Vagina (tissue), 2 donors: ENCODE results near the gene TFE3. TPM values are rescaled to one million over a fixed set of nuclear protein-coding genes. Genes with fewer than 3 reads are reported as not detected.
"Not testable (repeated sequence)": the region's sequence is repeated elsewhere in the genome, so short reads cannot be mapped to it uniquely, and the experiment has no call there.

ENCODE experiments used
- DNase-seq, 2 donors: peaks; one replicate each; pipeline ENCODE4 v3.0.0-alpha.2; 2017; ENCODE audit errors: extremely low spot score in 2 of 2
- H3K27ac ChIP-seq: fragments of 200-600 bp; sonication (generic); one replicate; pipeline ENCODE4 v1.5.1; 2019
- H3K27me3 ChIP-seq: fragments of 200-600 bp; sonication (generic); one replicate; pipeline ENCODE4 v1.5.1; 2019
- H3K36me3 ChIP-seq, 2 donors: fragments of 200-600 bp; sonication (generic); one replicate each; pipeline ENCODE4 v1.5.1; 2017 to 2019
- H3K4me1 ChIP-seq: fragments of 200-600 bp; sonication (generic); one replicate; pipeline ENCODE4 v1.5.1; 2019
- H3K4me3 ChIP-seq, 2 donors: fragments of 200-600 bp; sonication (generic); 1 replicate in 1 of 2; 2 replicates in 1 of 2; pipeline ENCODE4 v1.5.1; 2016 to 2019
- H3K9me3 ChIP-seq: fragments of 200-600 bp; sonication (generic); one replicate; pipeline ENCODE4 v1.5.1; 2019
- POLR2A ChIP-seq, 2 donors: fragments of 450-650 bp; IDR thresholded peaks; one replicate each; pipeline ENCODE4 v1.6.1; 2017; ENCODE audit warnings: antibody characterized with exemption in 2 of 2, mild to moderate bottlenecking in 2 of 2, moderate library complexity in 2 of 2
- POLR2AphosphoS5 ChIP-seq, 2 donors: sonication (generic); formaldehyde crosslinking; IDR thresholded peaks; one replicate each; pipeline ENCODE4 v1.9.0; 2017; ENCODE audit warnings: antibody characterized with exemption in 2 of 2, mild to moderate bottlenecking in 2 of 2, low read depth in 1 of 2; ENCODE audit not compliant: insufficient read depth in 1 of 2
- intact Hi-C: fragments of 100-400 bp; cut with DNase I; formaldehyde crosslinking; loops from one replicate; pipeline ENCODE4 v1.15.1; 2023
- small RNA-seq: library from RNA; depleted of rRNA; stranded (forward); fragments of <200 nt; gene quantifications from one replicate; pipeline ENCODE3, GENCODE V24; 2016
- total RNA-seq: library from RNA; depleted of rRNA; stranded (reverse); fragments of >200 nt; gene quantifications from one replicate; pipeline ENCODE4 v1.2.3, GENCODE V29; 2016
- TF ChIP-seq, protein P1 (sequence below), 3 experiments: fragments of 450-650 bp in 2 of 3; fragments of 200-600 bp in 1 of 3; sonication (generic) in 1 of 3; IDR thresholded peaks; one replicate each; pipeline ENCODE4 v1.5.1; 2017 to 2019; ENCODE audit warnings: antibody characterized with exemption in 3 of 3, mild to moderate bottlenecking in 2 of 3, moderate library complexity in 2 of 3

Gene TFE3
- total RNA-seq, 1 donor from 2014 or later: 87.4 TPM

- intact Hi-C loops: no loop called here
- no peak overlapping the region for H3K27ac ChIP-seq
- no peak overlapping the region for H3K4me3 ChIP-seq
- H3K27me3 ChIP-seq: no peaks in the 10 kb centered on the region
- no peaks in the 10 kb centered on the region for H3K9me3 ChIP-seq
- TF ChIP-seq, protein P1, sequence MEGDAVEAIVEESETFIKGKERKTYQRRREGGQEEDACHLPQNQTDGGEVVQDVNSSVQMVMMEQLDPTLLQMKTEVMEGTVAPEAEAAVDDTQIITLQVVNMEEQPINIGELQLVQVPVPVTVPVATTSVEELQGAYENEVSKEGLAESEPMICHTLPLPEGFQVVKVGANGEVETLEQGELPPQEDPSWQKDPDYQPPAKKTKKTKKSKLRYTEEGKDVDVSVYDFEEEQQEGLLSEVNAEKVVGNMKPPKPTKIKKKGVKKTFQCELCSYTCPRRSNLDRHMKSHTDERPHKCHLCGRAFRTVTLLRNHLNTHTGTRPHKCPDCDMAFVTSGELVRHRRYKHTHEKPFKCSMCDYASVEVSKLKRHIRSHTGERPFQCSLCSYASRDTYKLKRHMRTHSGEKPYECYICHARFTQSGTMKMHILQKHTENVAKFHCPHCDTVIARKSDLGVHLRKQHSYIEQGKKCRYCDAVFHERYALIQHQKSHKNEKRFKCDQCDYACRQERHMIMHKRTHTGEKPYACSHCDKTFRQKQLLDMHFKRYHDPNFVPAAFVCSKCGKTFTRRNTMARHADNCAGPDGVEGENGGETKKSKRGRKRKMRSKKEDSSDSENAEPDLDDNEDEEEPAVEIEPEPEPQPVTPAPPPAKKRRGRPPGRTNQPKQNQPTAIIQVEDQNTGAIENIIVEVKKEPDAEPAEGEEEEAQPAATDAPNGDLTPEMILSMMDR (IDR thresholded peaks at IDR 0.05): no peak
- TF ChIP-seq POLR2AphosphoS5 (IDR thresholded peaks at IDR 0.05; ENCODE audit: insufficient read depth in 1 of 2, low read depth in 1 of 2): no peak
- no peak for TF ChIP-seq POLR2A (IDR thresholded peaks at IDR 0.05)
- H3K36me3 ChIP-seq: peaks cover 0 to 28% of the 10 kb centered on the region in 2 donors
- H3K4me1 ChIP-seq: no peaks in the 10 kb centered on the region
- DNase-seq: no peak
These were observed 60.1 kb downstream of the TFE3 start for GRCh38 chrX:48983081-48983480.

DNA sequence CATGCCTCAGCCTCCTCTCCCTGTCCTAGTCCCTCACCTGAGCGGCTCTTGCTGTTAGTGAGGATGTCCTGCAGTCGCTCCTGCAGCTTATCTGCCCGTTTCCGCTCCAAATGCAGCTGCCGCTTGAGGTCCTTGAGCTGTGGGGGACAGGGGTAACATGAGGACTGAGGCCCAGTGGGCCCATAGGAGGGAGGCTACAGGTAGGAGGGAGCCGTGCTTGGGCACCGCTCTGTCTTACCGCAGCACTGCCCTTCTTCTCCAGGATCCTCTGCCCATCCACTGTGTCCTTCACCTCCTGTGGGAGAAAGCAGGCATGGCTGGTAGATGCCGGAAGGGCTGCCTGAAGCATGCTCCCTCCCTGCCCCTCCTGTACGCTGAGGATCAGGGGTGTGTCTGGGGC, 62.0 kb downstream of the TFE3 start:
- Histone ChIP-seq H3K27ac (no peak overlapping the region), H3K9me3 (no peaks in the 10 kb centered on the region), H3K4me1 (no peaks in the 10 kb centered on the region), H3K27me3 (no peaks in the 10 kb centered on the region), H3K36me3 (peaks cover 0 to 25% of the 10 kb centered on the region in 2 donors), H3K4me3 (no peak overlapping the region)
- no peak for DNase-seq
- intact Hi-C loops: no loop called here
- TF ChIP-seq POLR2AphosphoS5 (IDR thresholded peaks at IDR 0.05; ENCODE audit: insufficient read depth in 1 of 2, low read depth in 1 of 2) (no peak), POLR2A (IDR thresholded peaks at IDR 0.05) (no peak)
- TF ChIP-seq, protein P1 (IDR thresholded peaks at IDR 0.05): no peak

DNA sequence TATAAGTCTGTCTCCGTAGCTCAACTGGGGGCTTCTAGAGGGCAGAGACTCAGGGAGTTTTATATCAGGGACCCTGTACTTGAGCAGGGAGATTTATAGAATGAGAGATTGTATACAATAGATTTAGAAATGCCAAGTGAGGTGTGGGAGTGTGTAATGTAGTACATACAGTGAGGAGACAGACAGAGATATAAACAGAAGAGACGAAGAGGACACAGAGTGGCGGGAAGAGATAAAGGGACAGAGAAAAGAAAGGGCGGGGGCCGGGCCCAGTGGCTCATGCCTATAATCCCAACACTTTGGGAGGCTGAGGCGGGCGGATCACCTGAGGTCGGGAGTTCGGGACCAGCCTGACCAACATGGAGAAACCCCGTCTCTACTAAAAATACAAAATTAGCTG, 62.8 kb downstream of the TFE3 start:
- H3K27ac ChIP-seq, H3K4me1 ChIP-seq, intact Hi-C loops, H3K27me3 ChIP-seq, DNase-seq, H3K9me3 ChIP-seq, H3K4me3 ChIP-seq: not testable (repeated sequence)
- H3K36me3 ChIP-seq: peaks cover 0 to 23% of the 10 kb centered on the region in 2 donors

Small RNAs within 50 kb of the gene (small RNA-seq; reads per million reads assigned to genes)
- gene RNU4-52P: not detected

Other genes with a start within 250 kb of the TFE3 start
- 67.8 TPM for gene HDAC6, start 241.3 kb downstream of the TFE3 start, total RNA-seq
- gene ERAS, start 216.8 kb downstream of the TFE3 start, total RNA-seq: not detected
- 15.0 TPM for gene PCSK1N, start 207.7 kb downstream of the TFE3 start, total RNA-seq
- 43.5 TPM for gene TIMM17B, start 145.6 kb downstream of the TFE3 start, total RNA-seq
- 67.5 TPM for gene PQBP1, start 145.4 kb downstream of the TFE3 start, total RNA-seq
- 7.1 TPM for gene SLC35A2, start 131.7 kb downstream of the TFE3 start, total RNA-seq
- gene PIM2, start 124.3 kb downstream of the TFE3 start, total RNA-seq: 11.5 TPM
- gene OTUD5, start 85.8 kb downstream of the TFE3 start, total RNA-seq: 44.7 TPM
- gene KCND1, start 71.5 kb downstream of the TFE3 start, total RNA-seq: 2.0 TPM
- 27.5 TPM for gene GRIPAP1, start 41.1 kb downstream of the TFE3 start, total RNA-seq
- 8.6 TPM for gene CCDC120, start 15.6 kb upstream of the TFE3 start, total RNA-seq
- gene PRAF2, start 30.6 kb upstream of the TFE3 start, total RNA-seq: 24.1 TPM
- 72.7 TPM for gene WDR45, start 36.5 kb upstream of the TFE3 start, total RNA-seq
- gene GPKOW, start 80.4 kb upstream of the TFE3 start, total RNA-seq: 17.7 TPM
- gene MAGIX, start 119.4 kb upstream of the TFE3 start, total RNA-seq: 2.2 TPM
- gene PLP2, start 128.5 kb upstream of the TFE3 start, total RNA-seq: 81.3 TPM
- 26.5 TPM for gene PRICKLE3, start 143.0 kb upstream of the TFE3 start, total RNA-seq
- 11.0 TPM for gene SYP, start 156.8 kb upstream of the TFE3 start, total RNA-seq
- gene CACNA1F, start 190.0 kb upstream of the TFE3 start, total RNA-seq: 0.25 TPM
- 8.8 TPM for gene CCDC22, start 192.1 kb upstream of the TFE3 start, total RNA-seq
- gene FOXP3, start 221.4 kb upstream of the TFE3 start, total RNA-seq: 1.5 TPM
- 18.9 TPM for gene PPP1R3F, start 226.4 kb upstream of the TFE3 start, total RNA-seq